DMS153 treated with DMSO at 0.1 percent for 48 hours (cell line): ENCODE data around the gene KIAA0825.
"Not testable (repeated sequence)": the region's sequence is repeated elsewhere in the genome, so short reads cannot be mapped to it uniquely, and the experiment has no call there.

ENCODE experiments used
- DNase-seq: peaks from one replicate; lab custom pipeline; 2025; ENCODE audit not compliant: unreplicated experiment; lab: John Stamatoyannopoulos, UW

Gene KIAA0825

DNA sequence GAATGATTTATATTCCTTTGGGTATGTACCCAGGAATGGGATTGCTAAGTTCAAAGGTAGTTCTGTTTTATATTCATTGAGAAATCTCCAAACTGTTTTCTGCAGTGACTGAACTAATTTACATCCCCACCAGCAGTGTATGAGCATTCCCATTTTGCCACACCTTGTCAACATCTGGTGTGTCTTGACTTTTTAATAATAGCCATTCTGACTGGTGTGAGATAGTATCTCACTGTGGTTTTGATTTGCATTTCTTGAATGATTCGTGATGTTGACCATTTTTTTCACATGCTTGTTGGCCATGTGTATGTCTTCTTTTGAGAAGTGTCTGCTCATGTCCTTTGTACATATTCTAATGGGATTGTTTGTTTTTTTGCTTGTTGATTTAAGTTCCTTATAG, 421.5 kb downstream of the KIAA0825 start:
- DNase-seq: no peak

DNA sequence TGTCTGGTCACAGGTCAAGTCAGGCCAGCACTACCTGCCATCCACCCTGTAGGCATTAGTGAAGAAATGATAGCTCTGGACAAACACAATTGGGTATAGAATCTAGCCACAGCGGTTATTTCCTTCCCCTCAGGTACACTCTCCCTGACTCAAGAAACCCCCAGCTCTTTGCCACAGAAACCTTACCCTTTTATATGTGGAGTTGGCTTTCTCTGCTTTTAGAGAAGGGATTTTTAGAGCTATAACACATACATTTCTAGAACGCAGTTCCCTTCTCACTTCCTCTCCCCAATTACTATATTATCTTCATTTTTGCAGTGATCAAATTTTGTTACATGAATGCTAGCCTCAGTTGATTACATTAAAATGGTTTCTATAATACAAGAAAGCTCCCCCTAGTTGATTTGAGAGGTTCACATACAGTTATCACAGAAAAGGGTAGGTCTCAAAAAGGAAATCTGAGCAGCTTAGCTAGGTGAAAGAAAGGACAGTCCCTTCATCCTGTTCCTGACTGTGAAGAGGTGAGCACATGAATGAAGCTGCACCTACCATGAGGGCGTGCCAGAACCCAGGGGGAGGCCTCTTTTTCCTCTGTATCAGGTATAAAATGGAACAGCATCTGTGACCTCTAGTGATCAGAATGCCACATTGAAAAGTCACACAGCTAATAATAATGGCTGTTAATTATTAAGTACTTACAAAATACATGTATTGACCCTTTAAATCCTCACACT, 425.6 kb downstream of the KIAA0825 start:
- DNase-seq: no peak

GRCh38 chr5:94191604-94192003, 426.8 kb downstream of the KIAA0825 start:
- no peak for DNase-seq

DNA sequence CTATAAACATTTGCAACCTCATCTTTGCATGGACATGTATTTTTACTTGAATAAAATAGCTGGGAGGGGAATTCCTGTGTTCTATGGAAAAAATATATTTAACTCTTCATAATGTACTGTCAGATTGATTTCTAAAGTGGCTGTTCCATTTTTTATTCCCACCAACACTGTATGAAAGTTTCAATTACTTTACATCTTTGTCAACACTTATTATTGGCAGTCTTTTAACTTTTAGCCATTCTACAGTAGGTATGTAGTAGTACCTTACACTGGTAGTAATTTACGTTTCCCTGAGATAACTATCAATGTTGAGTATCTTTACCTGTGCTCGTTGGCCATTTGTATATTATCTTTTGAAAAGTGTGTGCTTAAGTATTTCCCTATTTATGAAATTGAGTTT, 429.7 kb downstream of the KIAA0825 start:
- DNase-seq: no peak

DNA sequence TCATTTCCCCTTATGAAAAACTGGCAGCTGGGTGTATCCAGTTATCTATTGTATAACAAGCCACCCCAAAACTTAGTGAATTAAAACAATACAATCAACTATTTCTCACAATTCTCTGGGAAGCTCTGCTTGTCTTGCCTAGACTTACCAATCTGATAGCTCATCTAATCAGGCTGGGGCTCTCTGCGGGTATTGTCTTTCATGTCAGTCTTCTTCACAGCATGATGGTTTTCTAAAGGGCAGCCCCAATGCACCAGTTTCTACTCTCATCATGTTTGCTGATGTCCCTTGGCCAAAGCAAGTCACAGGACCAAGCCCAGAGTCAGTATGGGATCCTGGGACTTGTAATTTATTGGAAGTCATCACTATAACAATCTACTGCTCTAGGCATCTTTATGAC, 433.5 kb downstream of the KIAA0825 start:
- DNase-seq: no peak

GRCh38 chr5:94181895-94182294, 436.5 kb downstream of the KIAA0825 start:
- no peak for DNase-seq

- DNase-seq: no peak
Observed at GRCh38 chr5:94180761-94181160, 437.6 kb downstream of the KIAA0825 start.

GRCh38 chr5:94175912-94176311, 442.5 kb downstream of the KIAA0825 start:
- no peak for DNase-seq

DNA sequence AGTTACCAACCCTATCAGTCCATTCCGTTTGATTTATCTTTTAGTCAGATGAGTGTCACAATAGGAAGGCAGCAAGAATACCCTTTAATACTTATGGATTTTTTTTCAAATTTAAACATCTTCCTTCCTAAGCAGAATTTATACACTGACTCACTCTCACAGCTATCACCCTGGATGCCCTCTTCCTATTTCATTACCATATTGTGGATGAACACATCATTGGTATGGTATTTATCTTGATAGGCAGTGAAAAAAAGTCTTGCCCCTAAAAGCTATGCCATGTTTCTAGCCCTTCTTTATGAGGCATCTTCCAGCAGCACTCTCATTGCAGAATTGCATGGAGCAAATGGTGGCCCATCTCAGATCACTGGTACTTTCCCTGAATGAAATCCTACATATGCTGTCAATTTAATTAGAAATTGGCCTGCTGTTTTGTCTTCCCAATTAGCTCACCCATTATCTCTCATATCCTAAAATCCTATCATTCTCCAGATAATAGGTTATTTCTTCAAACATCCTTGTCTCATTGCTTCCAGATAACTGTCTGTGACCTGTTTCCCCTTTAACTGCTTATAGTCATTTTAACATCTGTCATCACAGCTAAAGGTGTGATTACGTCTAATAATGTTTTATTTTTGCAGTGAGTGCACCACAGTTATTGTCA, 443.5 kb downstream of the KIAA0825 start:
- no peak for DNase-seq

DNA sequence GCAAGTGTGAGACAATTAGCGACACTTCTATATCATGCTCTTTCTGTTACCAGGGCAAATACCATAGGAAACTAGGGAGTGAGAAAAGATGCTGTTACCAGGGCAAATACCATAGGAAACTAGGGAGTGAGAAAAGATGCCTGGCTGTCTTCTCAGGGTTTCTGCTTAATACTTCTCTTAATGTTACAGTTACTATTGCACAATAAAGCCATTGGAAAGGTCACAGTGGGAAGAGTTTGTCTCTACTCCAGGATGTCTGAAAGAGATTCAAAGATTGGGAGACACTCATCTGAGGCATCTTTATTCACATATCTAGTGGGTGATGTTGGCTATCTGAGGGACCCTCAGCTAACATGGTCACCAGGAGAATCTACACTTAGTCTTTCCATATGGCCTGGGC, 445.3 kb downstream of the KIAA0825 start:
- no peak for DNase-seq

DNA sequence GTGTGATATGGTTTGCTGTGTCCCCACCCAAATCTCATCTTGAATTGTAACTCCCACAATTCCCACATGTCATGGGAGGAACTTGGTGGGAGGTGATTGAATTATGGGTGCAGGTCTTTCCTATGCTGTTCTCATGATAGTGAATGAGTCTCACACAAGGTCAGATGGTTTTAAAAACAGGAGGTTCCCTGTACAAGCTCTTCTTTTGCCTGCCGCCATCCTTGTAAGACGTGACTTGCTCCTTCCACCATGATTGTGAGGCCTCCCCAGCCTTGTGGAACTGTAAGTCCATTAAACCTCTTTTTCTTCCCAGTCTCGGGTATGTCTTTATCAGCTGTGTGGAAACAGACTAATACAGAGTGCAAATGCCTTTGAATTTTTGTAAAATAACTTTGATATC, 447.3 kb downstream of the KIAA0825 start:
- DNase-seq: not testable (repeated sequence)

GRCh38 chr5:94170158-94170557, 448.2 kb downstream of the KIAA0825 start:
- not testable (repeated sequence) for DNase-seq

DNA sequence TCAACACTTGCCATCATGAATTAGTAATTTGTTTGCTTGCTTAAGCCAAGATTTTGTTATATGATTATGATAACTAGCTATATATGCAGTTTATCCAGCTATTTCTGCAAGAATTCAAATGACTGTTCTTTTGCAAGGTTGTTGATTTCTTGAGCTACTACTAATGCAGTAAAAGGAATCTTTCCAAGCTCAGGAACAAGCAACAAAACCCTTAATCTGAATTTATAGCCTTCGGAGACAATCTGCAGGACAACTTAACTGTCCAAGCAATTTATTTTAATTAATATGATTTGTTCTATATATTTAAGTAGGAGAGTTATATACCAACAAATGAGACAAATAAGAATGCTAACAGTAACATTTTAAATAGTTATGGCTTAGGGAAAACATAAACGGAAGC, 450.3 kb downstream of the KIAA0825 start:
- no peak for DNase-seq

DNA sequence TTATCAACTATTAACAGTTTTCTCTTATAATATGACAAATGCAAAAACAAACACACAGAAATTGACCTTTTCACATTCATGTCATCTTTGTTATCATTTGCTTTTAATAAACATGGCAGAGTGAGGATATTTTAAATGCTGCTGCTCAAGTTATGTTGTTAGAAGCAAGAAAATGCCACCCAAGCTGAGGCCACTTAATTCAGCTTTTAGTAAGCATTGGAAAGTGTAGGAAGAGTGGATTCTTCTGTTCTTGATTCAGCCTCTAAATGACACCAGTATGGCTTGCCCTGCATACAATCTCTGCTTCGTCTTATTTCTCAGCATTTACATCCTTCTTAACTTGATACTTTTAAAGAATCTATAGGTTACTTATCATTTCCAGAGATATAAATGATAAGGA, 456.6 kb downstream of the KIAA0825 start:
- no peak for DNase-seq

- no peak for DNase-seq
Observed at GRCh38 chr5:94159144-94159543, 459.3 kb downstream of the KIAA0825 start.

- DNase-seq: no peak
Observed at GRCh38 chr5:94157704-94158539, 460.5 kb downstream of the KIAA0825 start.

- DNase-seq: no peak
Observed at GRCh38 chr5:94154672-94155071, 463.7 kb downstream of the KIAA0825 start.

GRCh38 chr5:94153736-94154450, 464.5 kb downstream of the KIAA0825 start:
- DNase-seq: no peak

DNA sequence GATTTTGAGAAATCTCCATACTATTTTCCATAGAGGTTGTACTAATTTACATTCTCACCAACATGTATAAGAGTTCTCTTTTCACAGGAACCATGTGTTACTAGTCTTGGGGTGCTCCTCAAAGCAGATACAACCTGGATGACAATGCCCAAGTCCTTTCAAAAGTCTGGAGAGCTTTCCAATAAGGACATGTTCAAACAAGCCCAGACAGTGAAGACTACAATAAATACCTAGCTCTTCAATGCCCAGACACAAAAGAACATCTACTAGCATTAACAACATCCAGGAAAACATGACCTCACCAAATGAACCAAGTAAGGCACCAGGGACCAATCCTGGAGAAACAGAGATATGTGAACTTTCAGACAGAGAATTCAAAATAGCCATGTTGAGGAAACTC, 474.8 kb downstream of the KIAA0825 start:
- not testable (repeated sequence) for DNase-seq

- DNase-seq: no peak
Observed at GRCh38 chr5:94140300-94140699, 478.1 kb downstream of the KIAA0825 start.

- DNase-seq: no peak
Observed at GRCh38 chr5:94130077-94130476, 488.3 kb downstream of the KIAA0825 start.
